ENCODE results near the gene SH3BP4. TPM values are rescaled to one million over a fixed set of nuclear protein-coding genes. Genes with fewer than 3 reads are reported as not detected.

SH3BP4 gene
- total and polyA plus RNA-seq, 2 of the 13 experiments (the other 11 are each of a cell fraction or from before 2014, with no cell fraction given), result 34.6 to 99.1 TPM

DNA sequence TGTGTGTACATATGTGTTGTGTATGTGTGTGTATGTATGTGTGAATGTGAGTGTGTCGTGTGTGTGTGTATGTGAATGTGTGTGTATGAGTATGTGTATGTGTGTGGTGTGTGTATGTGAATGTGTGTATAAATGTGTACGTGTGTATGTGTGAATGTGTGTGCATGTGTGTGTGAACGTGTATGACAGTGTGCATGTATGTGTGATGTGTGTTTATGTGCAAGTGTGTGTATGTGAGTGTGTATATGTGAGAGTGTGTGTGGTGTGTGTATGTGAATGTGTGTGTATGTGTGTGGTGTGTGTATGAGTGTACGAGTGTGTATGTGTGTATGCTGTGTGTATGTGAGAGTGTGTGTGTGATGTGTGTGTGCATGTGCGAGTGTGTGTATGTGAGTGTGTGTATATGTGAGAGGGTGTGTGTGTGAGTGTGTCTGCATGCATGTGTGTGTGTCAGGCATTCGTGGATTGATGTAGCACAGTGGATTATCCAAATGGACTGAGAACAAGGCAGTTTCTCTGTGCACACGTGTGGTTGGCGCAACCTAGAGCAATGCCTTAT lies 127.2 kb downstream of the SH3BP4 start (continued):
- TF ChIP-seq, protein P1, sequence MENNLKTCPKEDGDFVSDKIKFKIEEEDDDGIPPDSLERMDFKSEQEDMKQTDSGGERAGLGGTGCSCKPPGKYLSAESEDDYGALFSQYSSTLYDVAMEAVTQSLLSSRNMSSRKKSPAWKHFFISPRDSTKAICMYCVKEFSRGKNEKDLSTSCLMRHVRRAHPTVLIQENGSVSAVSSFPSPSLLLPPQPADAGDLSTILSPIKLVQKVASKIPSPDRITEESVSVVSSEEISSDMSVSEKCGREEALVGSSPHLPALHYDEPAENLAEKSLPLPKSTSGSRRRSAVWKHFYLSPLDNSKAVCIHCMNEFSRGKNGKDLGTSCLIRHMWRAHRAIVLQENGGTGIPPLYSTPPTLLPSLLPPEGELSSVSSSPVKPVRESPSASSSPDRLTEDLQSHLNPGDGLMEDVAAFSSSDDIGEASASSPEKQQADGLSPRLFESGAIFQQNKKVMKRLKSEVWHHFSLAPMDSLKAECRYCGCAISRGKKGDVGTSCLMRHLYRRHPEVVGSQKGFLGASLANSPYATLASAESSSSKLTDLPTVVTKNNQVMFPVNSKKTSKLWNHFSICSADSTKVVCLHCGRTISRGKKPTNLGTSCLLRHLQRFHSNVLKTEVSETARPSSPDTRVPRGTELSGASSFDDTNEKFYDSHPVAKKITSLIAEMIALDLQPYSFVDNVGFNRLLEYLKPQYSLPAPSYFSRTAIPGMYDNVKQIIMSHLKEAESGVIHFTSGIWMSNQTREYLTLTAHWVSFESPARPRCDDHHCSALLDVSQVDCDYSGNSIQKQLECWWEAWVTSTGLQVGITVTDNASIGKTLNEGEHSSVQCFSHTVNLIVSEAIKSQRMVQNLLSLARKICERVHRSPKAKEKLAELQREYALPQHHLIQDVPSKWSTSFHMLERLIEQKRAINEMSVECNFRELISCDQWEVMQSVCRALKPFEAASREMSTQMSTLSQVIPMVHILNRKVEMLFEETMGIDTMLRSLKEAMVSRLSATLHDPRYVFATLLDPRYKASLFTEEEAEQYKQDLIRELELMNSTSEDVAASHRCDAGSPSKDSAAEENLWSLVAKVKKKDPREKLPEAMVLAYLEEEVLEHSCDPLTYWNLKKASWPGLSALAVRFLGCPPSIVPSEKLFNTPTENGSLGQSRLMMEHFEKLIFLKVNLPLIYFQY (CRISPR knock-in tag; IDR thresholded peaks at IDR 0.05; ENCODE audit: borderline replicate concordance), result no peak
- TF ChIP-seq MNT (IDR thresholded peaks at IDR 0.05), result peak; percentile 33
- no peak for TF ChIP-seq HDAC6 (IDR thresholded peaks at IDR 0.05; ENCODE audit: low read depth, low read length)
- no peak for TF ChIP-seq CHD4 (IDR thresholded peaks at IDR 0.05; ENCODE audit: borderline replicate concordance, low read length)
- no peak for TF ChIP-seq ISX (CRISPR knock-in tag; conservative IDR thresholded peaks at IDR 0.05)
- no peak for TF ChIP-seq RBAK (CRISPR knock-in tag; IDR thresholded peaks at IDR 0.05)
- peak; percentile 43; the same call in 1 of the 2 replicates for TF ChIP-seq ZNF431 (CRISPR knock-in tag; IDR thresholded peaks at IDR 0.05; ENCODE audit: borderline replicate concordance, low read depth)
- TF ChIP-seq RCOR2 (CRISPR knock-in tag; IDR thresholded peaks at IDR 0.05), result no peak
- TF ChIP-seq ZBTB20 (CRISPR knock-in tag; IDR thresholded peaks at IDR 0.05; ENCODE audit: borderline replicate concordance, low read depth), result no peak
- TF ChIP-seq NFRKB (IDR thresholded peaks at IDR 0.05), result peak; percentile 65; the same call in 1 of the 2 replicates
- TF ChIP-seq ARNT (IDR thresholded peaks at IDR 0.05), result peak; percentile 98; the same call in 1 of the 2 replicates
- no peak for TF ChIP-seq ZNF367 (CRISPR knock-in tag; IDR thresholded peaks at IDR 0.05; ENCODE audit: borderline replicate concordance)
- no peak for TF ChIP-seq ZFP82 (CRISPR knock-in tag; IDR thresholded peaks at IDR 0.05; ENCODE audit: borderline replicate concordance)
- TF ChIP-seq ZNF773 (CRISPR knock-in tag; IDR thresholded peaks at IDR 0.05; ENCODE audit: borderline replicate concordance), result no peak
- no peak for TF ChIP-seq MAZ (IDR thresholded peaks at IDR 0.05; ENCODE audit: borderline replicate concordance, low read depth, low read length)
- no peak for TF ChIP-seq MAZ (CRISPR knock-in tag; IDR thresholded peaks at IDR 0.05; ENCODE audit: low read depth)
- TF ChIP-seq THAP8 (CRISPR knock-in tag; IDR thresholded peaks at IDR 0.05; ENCODE audit: borderline replicate concordance), result no peak
- TF ChIP-seq MEF2D (CRISPR knock-in tag; IDR thresholded peaks at IDR 0.05), result no peak
- TF ChIP-seq LCORL (IDR thresholded peaks at IDR 0.05), result peak; percentile 79; the same call in 1 of the 2 replicates
- no peak for TF ChIP-seq LCORL (CRISPR knock-in tag; IDR thresholded peaks at IDR 0.05)
- no peak for TF ChIP-seq HNF4A (CRISPR knock-in tag; IDR thresholded peaks at IDR 0.05)
- TF ChIP-seq TMF1 (CRISPR knock-in tag; IDR thresholded peaks at IDR 0.05; ENCODE audit: low read depth), result no peak
- no peak for TF ChIP-seq ZFP36L2 (CRISPR knock-in tag; IDR thresholded peaks at IDR 0.05)
- TF ChIP-seq MIER2 (CRISPR knock-in tag; IDR thresholded peaks at IDR 0.05), result no peak
- peak; percentile 97 for TF ChIP-seq ZNF282 (IDR thresholded peaks at IDR 0.05; ENCODE audit: partially characterized antibody)
- peak; percentile 99 for TF ChIP-seq IKZF1 (IDR thresholded peaks at IDR 0.05)

All from HepG2 (cell line).